HepG2 (cell line): ENCODE results near the gene L1CAM. TPM values are rescaled to one million over a fixed set of nuclear protein-coding genes. Genes with fewer than 3 reads are reported as not detected.

Experiments used
- ATAC-seq: fragments of 200-7000 bp; cut with Tn5 transposase; 3 replicates; pipeline ENCODE4 v1.9.1; 2020; ENCODE audit warnings: mild to moderate bottlenecking, moderate library complexity
- BruUV-seq: library from RNA; stranded (reverse); fragments of 400-500 nt; replicated peaks from 2 replicates; lab custom pipeline; 2021; lab: Mats Ljungman, UMichigan
- CTCF ChIA-PET: fragments of 300-600 bp; formaldehyde crosslinking; extraction: SDS; loops from one replicate; lab custom pipeline; 2021; ENCODE audit warnings: low total read pairs, inconsistent platforms, low intra/inter-chr PET ratio; lab: Yijun Ruan, JAX
- POLR2A ChIA-PET: fragments of 350-600 bp; sonication (Branson Sonifier 250); formaldehyde crosslinking; loops from one replicate; lab custom pipeline; 2020; ENCODE audit warnings: antibody characterized with exemption, inconsistent platforms; lab: Yijun Ruan, JAX
- DNase-seq: peaks from one replicate; pipeline ENCODE4 v3.0.0-alpha.2; 2015; ENCODE audit warnings: low spot score
- FAIRE-seq: peaks from 3 replicates; lab custom pipeline; 2011; peaks lifted over from hg19 to GRCh38; lab: Jason Lieb, UNC
- H2AFZ ChIP-seq: one replicate; pipeline ENCODE4 v1.6.1; 2011; ENCODE audit warnings: low read length, inconsistent platforms
- H3K27ac ChIP-seq: fragments of 300-600 bp; 3 replicates; pipeline ENCODE4 v1.8.0; 2011; ENCODE audit warnings: mixed run types, mild to moderate bottlenecking, mixed read lengths, low read length, inconsistent platforms; ENCODE audit not compliant: insufficient read depth; ENCODE audit errors: extremely low read length
- H3K27me3 ChIP-seq, 2 experiments: fragments of 200-600 bp in 1 of 2; 2 replicates in 1 of 2; 3 replicates in 1 of 2; pipeline versions ENCODE4 v1.6.0 to v1.8.0; 2011; ENCODE audit warnings: low read length in 2 of 2, mild to moderate bottlenecking in 2 of 2, moderate library complexity in 2 of 2, inconsistent platforms in 1 of 2; ENCODE audit not compliant: insufficient read depth in 2 of 2, control insufficient read depth in 1 of 2
- H3K36me3 ChIP-seq, 2 experiments: fragments of 200-600 bp in 1 of 2; replicated peaks in 1 of 2; 2 replicates in 1 of 2; 3 replicates in 1 of 2; pipeline versions ENCODE4 v1.5.1 to v1.8.0; 2011; ENCODE audit warnings: low read length in 2 of 2, inconsistent platforms in 1 of 2; ENCODE audit not compliant: insufficient read depth in 2 of 2, control insufficient read depth in 1 of 2
- H3K4me1 ChIP-seq: 2 replicates; pipeline ENCODE4 v1.5.1; 2012; ENCODE audit warnings: low read length, inconsistent platforms; ENCODE audit not compliant: insufficient read depth
- H3K4me2 ChIP-seq: 2 replicates; pipeline ENCODE4 v1.6.0; 2011; ENCODE audit warnings: low read depth, low read length, inconsistent platforms
- H3K4me3 ChIP-seq, 3 experiments: fragments of 200-600 bp in 1 of 3; sonication (generic), shearing (Covaris generic) in 1 of 3; replicated peaks in 1 of 3; 2 replicates each; pipeline ENCODE4 v1.5.1; 2011 to 2016; ENCODE audit warnings: low read length in 3 of 3, inconsistent platforms in 2 of 3, low read depth in 2 of 3, mild to moderate bottlenecking in 2 of 3, control low read depth in 1 of 3, mixed read lengths in 1 of 3; ENCODE audit not compliant: insufficient read depth in 1 of 3
- H3K79me2 ChIP-seq: one replicate; pipeline ENCODE4 v1.6.1; 2011; ENCODE audit warnings: low read length, inconsistent platforms; ENCODE audit not compliant: insufficient read depth
- H3K9ac ChIP-seq: 2 replicates; pipeline ENCODE4 v1.6.0; 2011; ENCODE audit warnings: mild to moderate bottlenecking, low read depth, low read length, inconsistent platforms; ENCODE audit not compliant: insufficient read depth
- H3K9me3 ChIP-seq: 2 replicates; pipeline ENCODE4 v1.5.1; 2012; ENCODE audit warnings: mild to moderate bottlenecking, low read length
- H4K20me1 ChIP-seq: 2 replicates; pipeline ENCODE4 v1.6.0; 2011; ENCODE audit warnings: inconsistent platforms, mild to moderate bottlenecking, low read length, moderate library complexity; ENCODE audit not compliant: insufficient read depth
- AFF4 ChIP-seq: sonication (generic); formaldehyde crosslinking; IDR thresholded peaks from 2 replicates; pipeline ENCODE4 v1.4.0; 2020; ENCODE audit warnings: missing genetic modification reagents
- CEBPB ChIP-seq: IDR thresholded peaks from 2 replicates; pipeline ENCODE4 v1.6.1; 2011; ENCODE audit warnings: low read depth, low read length, improper control_type of control experiment, borderline replicate concordance
- CENPX ChIP-seq: sonication (generic); formaldehyde crosslinking; IDR thresholded peaks from 2 replicates; pipeline ENCODE4 v1.9.0; 2021; ENCODE audit warnings: mild to moderate bottlenecking, missing genetic modification reagents, moderate library complexity
- CREB3 ChIP-seq: sonication (generic); formaldehyde crosslinking; IDR thresholded peaks from 2 replicates; pipeline ENCODE4 v1.5.0; 2020; ENCODE audit warnings: missing genetic modification reagents
- GTF2F1 ChIP-seq: fragments of 150-350 bp; IDR thresholded peaks from 2 replicates; pipeline ENCODE4 v1.6.1; 2014; ENCODE audit warnings: low read length
- HNRNPUL1 ChIP-seq: fragments of 200-400 bp; formaldehyde crosslinking; IDR thresholded peaks from 2 replicates; pipeline ENCODE4 v1.6.1; 2017; ENCODE audit warnings: low read depth, mild to moderate bottlenecking, low read length, moderate library complexity
- IRF2 ChIP-seq: IDR thresholded peaks from 2 replicates; pipeline ENCODE4 v1.6.1; 2018; ENCODE audit warnings: missing genetic modification reagents, missing compliant biosample characterization
- JARID2 ChIP-seq: sonication (generic); formaldehyde crosslinking; IDR thresholded peaks from 2 replicates; pipeline ENCODE4 v1.8.1; 2023; ENCODE audit warnings: missing genetic modification reagents, inconsistent platforms; ENCODE audit not compliant: insufficient replicate concordance
- KLF6 ChIP-seq: IDR thresholded peaks from 2 replicates; pipeline ENCODE4 v1.8.0; 2016; ENCODE audit warnings: missing biosample characterization, missing genetic modification reagents
- PAXIP1 ChIP-seq: sonication (generic); formaldehyde crosslinking; conservative IDR thresholded peaks from 2 replicates; pipeline ENCODE4 v1.4.0; 2020; ENCODE audit warnings: mild to moderate bottlenecking, missing genetic modification reagents, moderate library complexity
- SATB2 ChIP-seq: sonication (generic); formaldehyde crosslinking; IDR thresholded peaks from 2 replicates; pipeline ENCODE4 v1.5.0; 2020; ENCODE audit warnings: missing genetic modification reagents
- TIGD3 ChIP-seq: sonication (generic); formaldehyde crosslinking; IDR thresholded peaks from 2 replicates; pipeline ENCODE4 v1.5.1; 2020; ENCODE audit warnings: mild to moderate bottlenecking, missing genetic modification reagents, borderline replicate concordance
- ZBTB33 ChIP-seq: sonication (generic); formaldehyde crosslinking; IDR thresholded peaks from 2 replicates; pipeline ENCODE4 v1.4.0; 2020; ENCODE audit warnings: missing genetic modification reagents
- ZNF224 ChIP-seq: sonication (generic); formaldehyde crosslinking; IDR thresholded peaks from 2 replicates; pipeline ENCODE4 v1.5.0; 2020; ENCODE audit warnings: mild to moderate bottlenecking, missing genetic modification reagents
- in situ Hi-C: cut with HindIII; loops from 2 replicates; pipeline ENCODE4 v1.10.0; 2017; ENCODE audit warnings: low pct_unique_long_range_greater_than_20kb; ENCODE audit not compliant: extremely low pct_ligation_motif_present
- intact Hi-C: fragments of 100-400 bp; cut with micrococcal nuclease; formaldehyde crosslinking; loops from one replicate; pipeline ENCODE4 v1.10.0; 2022; ENCODE audit not compliant: unreplicated experiment
- polyA plus RNA-seq, 8 experiments: library from polyadenylated mRNA; depleted of rRNA in 3 of 8; stranded (reverse) in 7 of 8; unstranded in 1 of 8; fragments of >200 nt; fragmentation: Illumina TruSeq in 4 of 8; extraction: Trizol in 4 of 8; gene quantifications; 2 replicates each; pipeline versions ENCODE4 v1.2.1 to v1.2.3, GENCODE V29; 2011 to 2016; ENCODE audit warnings: low read depth in 4 of 8, missing spikeins in 1 of 8, mixed read lengths in 1 of 8; ENCODE audit not compliant: insufficient read depth in 1 of 8
- total RNA-seq, 5 experiments: library from RNA; depleted of rRNA; stranded (reverse); fragments of >200 nt; fragmentation: Illumina TruSeq; extraction: Trizol; gene quantifications; 2 replicates each; pipeline ENCODE4 v1.2.3, GENCODE V29; 2016; ENCODE audit warnings: low read depth in 1 of 5

L1CAM gene
- total and polyA plus RNA-seq, 2 of the 13 experiments (the other 11 are each of a cell fraction or from before 2014, with no cell fraction given): 1.4 to 2.0 TPM

GRCh38 chrX:153897899-153898298 is 11.9 kb upstream of the L1CAM start:
- no TSS peak for BruUV-seq
- Histone ChIP-seq H3K27me3 (peaks cover 3 to 8% of the 10 kb centered on the region in 2 experiments; a peak in 2 of 5 replicates), H3K4me1 (no peaks in the 10 kb centered on the region), H3K9ac (no peak overlapping the region), H2AFZ (no peak overlapping the region), H3K27ac (no peak overlapping the region), H3K79me2 (no peaks in the 10 kb centered on the region), H3K36me3 (no peaks in the 10 kb centered on the region), H3K4me2 (no peak overlapping the region), H3K9me3 (no peaks in the 10 kb centered on the region), H3K4me3 (no peak overlapping the region), H4K20me1 (no peaks in the 10 kb centered on the region)
- intact Hi-C loops: no loop called here
- ChIA-PET CTCF (no interaction called here), POLR2A (no interaction called here)
- ATAC-seq (no peak), DNase-seq (no peak), FAIRE-seq (no peak)
- in situ Hi-C loops: no loop called here
- TF ChIP-seq KLF6 (CRISPR knock-in tag) (no peak), PAXIP1 (CRISPR knock-in tag) (no peak), SATB2 (CRISPR knock-in tag) (no peak), CEBPB (no peak), HNRNPUL1 (no peak), CENPX (CRISPR knock-in tag) (no peak), GTF2F1 (no peak), CREB3 (no peak), ZNF224 (CRISPR knock-in tag) (no peak), IRF2 (CRISPR knock-in tag) (no peak), AFF4 (CRISPR knock-in tag) (no peak), JARID2 (CRISPR knock-in tag) (no peak), TIGD3 (CRISPR knock-in tag) (no peak), ZBTB33 (CRISPR knock-in tag) (no peak)
